GM12872 (cell line): Measurements from ENCODE around the gene GCG.

Experiments used
- TF ChIP-seq, protein P1 (sequence below): IDR thresholded peaks from 3 replicates; pipeline ENCODE4 v1.5.1; 2011; ENCODE audit warnings: low read depth, mild to moderate bottlenecking, low read length, moderate library complexity; ENCODE audit not compliant: insufficient read depth

The GCG gene

GRCh38 chr2:162114271-162114670 is 37.8 kb downstream of the GCG start:
- TF ChIP-seq, protein P1, sequence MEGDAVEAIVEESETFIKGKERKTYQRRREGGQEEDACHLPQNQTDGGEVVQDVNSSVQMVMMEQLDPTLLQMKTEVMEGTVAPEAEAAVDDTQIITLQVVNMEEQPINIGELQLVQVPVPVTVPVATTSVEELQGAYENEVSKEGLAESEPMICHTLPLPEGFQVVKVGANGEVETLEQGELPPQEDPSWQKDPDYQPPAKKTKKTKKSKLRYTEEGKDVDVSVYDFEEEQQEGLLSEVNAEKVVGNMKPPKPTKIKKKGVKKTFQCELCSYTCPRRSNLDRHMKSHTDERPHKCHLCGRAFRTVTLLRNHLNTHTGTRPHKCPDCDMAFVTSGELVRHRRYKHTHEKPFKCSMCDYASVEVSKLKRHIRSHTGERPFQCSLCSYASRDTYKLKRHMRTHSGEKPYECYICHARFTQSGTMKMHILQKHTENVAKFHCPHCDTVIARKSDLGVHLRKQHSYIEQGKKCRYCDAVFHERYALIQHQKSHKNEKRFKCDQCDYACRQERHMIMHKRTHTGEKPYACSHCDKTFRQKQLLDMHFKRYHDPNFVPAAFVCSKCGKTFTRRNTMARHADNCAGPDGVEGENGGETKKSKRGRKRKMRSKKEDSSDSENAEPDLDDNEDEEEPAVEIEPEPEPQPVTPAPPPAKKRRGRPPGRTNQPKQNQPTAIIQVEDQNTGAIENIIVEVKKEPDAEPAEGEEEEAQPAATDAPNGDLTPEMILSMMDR = no peak

GRCh38 chr2:162113776-162114168 is 38.3 kb downstream of the GCG start:
- TF ChIP-seq, protein P1 = no peak

- TF ChIP-seq, protein P1 = no peak
Measured at GRCh38 chr2:162113088-162113775, 38.8 kb downstream of the GCG start.

- TF ChIP-seq, protein P1 = no peak
Measured at GRCh38 chr2:162111958-162112850, 39.8 kb downstream of the GCG start.

- TF ChIP-seq, protein P1 = no peak
Measured at GRCh38 chr2:162107361-162107901, 44.6 kb downstream of the GCG start.

- TF ChIP-seq, protein P1 = no peak
Measured at GRCh38 chr2:162106746-162107145, 45.3 kb downstream of the GCG start.

GRCh38 chr2:162106146-162106551 is 45.9 kb downstream of the GCG start:
- TF ChIP-seq, protein P1 = no peak
